HEK293T (cell line): ENCODE data around the gene NARS2.
"Not testable (repeated sequence)": the region's sequence is repeated elsewhere in the genome, so short reads cannot be mapped to it uniquely, and the experiment has no call there.

Source experiments
- CTCF ChIA-PET: fragments of 350-600 bp; formaldehyde crosslinking; extraction: SDS; loops from one replicate; lab custom pipeline; 2021; ENCODE audit warnings: antibody characterized with exemption, inconsistent platforms; lab: Yijun Ruan, JAX
- POLR2A ChIA-PET: fragments of 350-600 bp; formaldehyde crosslinking; extraction: SDS; loops from one replicate; lab custom pipeline; 2020; ENCODE audit warnings: antibody characterized with exemption, inconsistent platforms; lab: Yijun Ruan, JAX
- DNase-seq: peaks from one replicate; pipeline ENCODE4 v3.0.0; 2012; ENCODE audit warnings: mixed read lengths; ENCODE audit errors: extremely low spot score
- ARNT ChIP-seq: fragments of 450-650 bp; IDR thresholded peaks from 2 replicates; pipeline ENCODE4 v1.6.1; 2017; ENCODE audit warnings: mild to moderate bottlenecking
- CTBP1 ChIP-seq: fragments of 450-650 bp; IDR thresholded peaks from 2 replicates; pipeline ENCODE4 v1.6.1; 2016; ENCODE audit warnings: borderline replicate concordance
- ELF4 ChIP-seq: fragments of 450-650 bp; IDR thresholded peaks from 2 replicates; pipeline ENCODE4 v1.6.1; 2017; ENCODE audit warnings: antibody characterized with exemption
- FOXA1 ChIP-seq: fragments of 450-650 bp; IDR thresholded peaks from 2 replicates; pipeline ENCODE4 v1.6.1; 2016; ENCODE audit warnings: mild to moderate bottlenecking
- FOXK2 ChIP-seq: fragments of 450-650 bp; IDR thresholded peaks from 2 replicates; pipeline ENCODE4 v1.6.1; 2016; ENCODE audit warnings: mild to moderate bottlenecking
- FOXM1 ChIP-seq: fragments of 450-650 bp; IDR thresholded peaks from 2 replicates; pipeline ENCODE4 v1.6.1; 2017; ENCODE audit warnings: mild to moderate bottlenecking, borderline replicate concordance
- HDGF ChIP-seq: fragments of 450-650 bp; IDR thresholded peaks from 2 replicates; pipeline ENCODE4 v1.6.1; 2017; ENCODE audit warnings: antibody characterized with exemption, borderline replicate concordance
- L3MBTL2 ChIP-seq: fragments of 450-650 bp; conservative IDR thresholded peaks from 2 replicates; pipeline ENCODE4 v1.6.1; 2016; ENCODE audit warnings: mild to moderate bottlenecking
- LEF1 ChIP-seq: fragments of 450-650 bp; IDR thresholded peaks from 2 replicates; pipeline ENCODE4 v1.6.1; 2017; ENCODE audit warnings: mild to moderate bottlenecking, borderline replicate concordance
- NFRKB ChIP-seq: fragments of 450-650 bp; IDR thresholded peaks from 2 replicates; pipeline ENCODE4 v1.6.1; 2016; ENCODE audit warnings: mild to moderate bottlenecking, moderate library complexity
- SUZ12 ChIP-seq: fragments of 450-650 bp; IDR thresholded peaks from 2 replicates; pipeline ENCODE4 v1.6.1; 2016; ENCODE audit warnings: mild to moderate bottlenecking
- TARDBP ChIP-seq: fragments of 450-650 bp; IDR thresholded peaks from 2 replicates; pipeline ENCODE4 v1.6.1; 2016
- ZNF384 ChIP-seq: fragments of 450-650 bp; IDR thresholded peaks from 2 replicates; pipeline ENCODE4 v1.6.1; 2016
- TF ChIP-seq, protein P1 (sequence below): fragments of 450-650 bp; IDR thresholded peaks from 2 replicates; pipeline ENCODE4 v1.6.1; 2016

Gene NARS2

GRCh38 chr11:78526497-78527146 lies 48.0 kb downstream of the NARS2 start:
- TF ChIP-seq ARNT, result no peak
- TF ChIP-seq, protein P1, sequence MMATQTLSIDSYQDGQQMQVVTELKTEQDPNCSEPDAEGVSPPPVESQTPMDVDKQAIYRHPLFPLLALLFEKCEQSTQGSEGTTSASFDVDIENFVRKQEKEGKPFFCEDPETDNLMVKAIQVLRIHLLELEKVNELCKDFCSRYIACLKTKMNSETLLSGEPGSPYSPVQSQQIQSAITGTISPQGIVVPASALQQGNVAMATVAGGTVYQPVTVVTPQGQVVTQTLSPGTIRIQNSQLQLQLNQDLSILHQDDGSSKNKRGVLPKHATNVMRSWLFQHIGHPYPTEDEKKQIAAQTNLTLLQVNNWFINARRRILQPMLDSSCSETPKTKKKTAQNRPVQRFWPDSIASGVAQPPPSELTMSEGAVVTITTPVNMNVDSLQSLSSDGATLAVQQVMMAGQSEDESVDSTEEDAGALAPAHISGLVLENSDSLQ, result no peak
- no peak for TF ChIP-seq FOXK2
- TF ChIP-seq SUZ12, result no peak
- TF ChIP-seq L3MBTL2, result no peak
- TF ChIP-seq ELF4, result no peak
- TF ChIP-seq NFRKB, result no peak
- CTCF ChIA-PET, result no interaction called here
- POLR2A ChIA-PET, result no interaction called here
- DNase-seq, result no peak

DNA sequence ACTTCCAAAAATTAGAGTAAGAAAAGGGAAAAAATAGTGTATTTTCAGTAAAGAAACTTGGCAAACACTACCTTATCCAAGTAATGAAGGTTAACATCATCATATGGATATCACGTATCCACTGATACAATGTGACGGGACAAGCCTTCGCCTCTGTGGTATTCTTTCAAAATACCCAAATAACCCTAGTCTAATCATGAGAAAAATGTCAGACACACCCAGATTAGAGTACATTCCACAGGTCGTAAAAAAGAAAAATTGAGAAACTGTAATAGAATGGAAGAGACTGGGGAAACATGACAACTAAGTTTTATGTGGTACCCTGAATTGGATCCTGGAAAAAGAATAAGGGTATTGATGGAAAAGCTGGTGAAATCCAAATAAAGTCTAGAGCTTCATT lies 48.9 kb downstream of the NARS2 start:
- DNase-seq, result no peak
- ChIA-PET POLR2A (no interaction called here), CTCF (no interaction called here)
- TF ChIP-seq NFRKB, result no peak
- no peak for TF ChIP-seq CTBP1
- TF ChIP-seq ELF4, result no peak
- no peak for TF ChIP-seq HDGF
- no peak for TF ChIP-seq ZNF384
- no peak for TF ChIP-seq FOXM1
- no peak for TF ChIP-seq SUZ12
- TF ChIP-seq FOXA1, result no peak
- TF ChIP-seq TARDBP, result no peak

- CTCF ChIA-PET, result no interaction called here
- POLR2A ChIA-PET, result no interaction called here
- TF ChIP-seq LEF1 (no peak), ARNT (no peak)
These were observed 54.4 kb downstream of the NARS2 start for GRCh38 chr11:78520230-78520629.

GRCh38 chr11:78516281-78516680 lies 58.4 kb downstream of the NARS2 start:
- no peak for DNase-seq
- ChIA-PET POLR2A (no interaction called here), CTCF (no interaction called here)
- TF ChIP-seq FOXK2 (no peak), LEF1 (no peak), HDGF (no peak), TARDBP (no peak), ELF4 (no peak), FOXM1 (no peak), SUZ12 (no peak)

More at GRCh38 chr11:78520230-78520629, 54.4 kb downstream of the NARS2 start:
- no peak for DNase-seq

DNA sequence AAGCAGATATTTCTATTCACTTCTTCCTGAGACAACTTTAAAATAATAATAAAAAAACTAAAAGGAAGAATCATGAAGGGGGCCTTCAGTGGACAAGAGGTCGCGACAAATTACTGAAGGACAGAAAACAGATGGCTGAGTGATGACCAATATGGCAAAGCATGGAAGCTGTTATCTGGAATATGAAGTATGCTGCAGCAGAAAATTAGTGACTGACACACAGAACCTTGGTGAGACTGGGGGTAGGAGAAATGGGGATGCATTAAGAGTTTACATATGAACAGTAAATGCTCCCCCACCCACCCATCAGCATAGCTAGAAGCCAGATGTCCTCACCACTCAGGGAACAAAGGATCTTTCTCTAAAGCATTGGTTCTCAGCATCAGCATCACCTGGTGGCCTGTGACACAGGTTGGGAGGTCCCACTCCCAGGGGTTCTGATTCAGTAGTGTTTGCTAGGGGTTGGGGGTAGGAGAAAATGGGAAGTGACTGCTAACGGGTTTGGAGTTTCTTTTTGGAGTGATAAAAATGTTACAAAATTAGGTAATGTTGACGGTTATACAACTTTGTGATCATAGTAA lies 59.7 kb downstream of the NARS2 start:
- CTCF ChIA-PET, result no interaction called here

GRCh38 chr11:78513085-78513484 lies 61.6 kb downstream of the NARS2 start:
- CTCF ChIA-PET, POLR2A ChIA-PET: not testable (repeated sequence)

More for the DNA sequence above, 59.7 kb downstream of the NARS2 start:
- DNase-seq, result no peak
- POLR2A ChIA-PET, result no interaction called here
- TF ChIP-seq NFRKB (no peak), LEF1 (no peak)
- TF ChIP-seq, protein P1, result no peak

GRCh38 chr11:78510597-78510996 lies 64.1 kb downstream of the NARS2 start:
- TF ChIP-seq FOXA1, result no peak
- TF ChIP-seq TARDBP, result no peak
- no peak for TF ChIP-seq SUZ12
- TF ChIP-seq LEF1, result no peak
- CTCF ChIA-PET, result no interaction called here
- DNase-seq, result no peak
- POLR2A ChIA-PET, result no interaction called here

More at GRCh38 chr11:78513085-78513484, 61.6 kb downstream of the NARS2 start:
- not testable (repeated sequence) for DNase-seq

GRCh38 chr11:78510025-78510596 lies 64.6 kb downstream of the NARS2 start:
- TF ChIP-seq HDGF (no peak), FOXA1 (no peak), ZNF384 (no peak)
- no peak for DNase-seq
- ChIA-PET POLR2A (no interaction called here), CTCF (no interaction called here)

GRCh38 chr11:78504708-78505107 lies 70.0 kb downstream of the NARS2 start:
- ChIA-PET CTCF (interaction anchor here (0.7 kb wide), 1 partner anchor 141 kb away, joined by 4 read pairs; no protein-coding TSS in a partner anchor), POLR2A (no interaction called here)
- DNase-seq, result no peak
- TF ChIP-seq FOXM1 (no peak), CTBP1 (no peak), SUZ12 (no peak), L3MBTL2 (no peak), NFRKB (no peak)
